ENCODE results near the gene NUP205. TPM values are rescaled to one million over a fixed set of nuclear protein-coding genes. Genes with fewer than 3 reads are reported as not detected.

Gene NUP205
- total RNA-seq, 1 donor from 2014 or later = 66.1 TPM

DNA sequence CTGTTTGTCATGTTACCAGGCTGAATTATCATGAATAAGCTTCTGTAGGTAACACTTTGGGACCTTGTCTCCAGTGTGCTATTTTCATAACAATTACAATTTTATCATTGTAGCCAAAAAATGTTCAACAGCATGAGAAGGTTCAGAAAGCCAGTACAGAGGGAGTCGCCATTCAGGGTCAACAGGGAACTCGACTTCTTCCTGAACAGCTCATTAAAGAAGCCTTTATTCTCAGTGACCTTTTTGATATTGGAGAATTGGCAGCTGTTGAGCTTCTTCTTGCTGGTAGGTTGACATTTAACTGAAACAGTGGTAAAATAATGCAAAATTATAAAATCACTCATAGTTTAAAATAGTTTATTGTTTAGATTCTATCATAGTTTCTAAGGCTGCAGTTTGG, 15.8 kb downstream of the NUP205 start:
- DNase-seq (ENCODE audit: low spot score) = no peak
- H3K36me3 Mint-ChIP-seq (ENCODE audit: low read depth, unreplicated experiment) = peaks cover 12% of the 10 kb centered on the region
- H3K27me3 Mint-ChIP-seq (ENCODE audit: unreplicated experiment) = no peaks in the 10 kb centered on the region
- H3K27ac Mint-ChIP-seq (ENCODE audit: unreplicated experiment) = no peak overlapping the region
- no peaks in the 10 kb centered on the region for H3K4me1 Mint-ChIP-seq (ENCODE audit: unreplicated experiment)
- TF ChIP-seq, protein P1, sequence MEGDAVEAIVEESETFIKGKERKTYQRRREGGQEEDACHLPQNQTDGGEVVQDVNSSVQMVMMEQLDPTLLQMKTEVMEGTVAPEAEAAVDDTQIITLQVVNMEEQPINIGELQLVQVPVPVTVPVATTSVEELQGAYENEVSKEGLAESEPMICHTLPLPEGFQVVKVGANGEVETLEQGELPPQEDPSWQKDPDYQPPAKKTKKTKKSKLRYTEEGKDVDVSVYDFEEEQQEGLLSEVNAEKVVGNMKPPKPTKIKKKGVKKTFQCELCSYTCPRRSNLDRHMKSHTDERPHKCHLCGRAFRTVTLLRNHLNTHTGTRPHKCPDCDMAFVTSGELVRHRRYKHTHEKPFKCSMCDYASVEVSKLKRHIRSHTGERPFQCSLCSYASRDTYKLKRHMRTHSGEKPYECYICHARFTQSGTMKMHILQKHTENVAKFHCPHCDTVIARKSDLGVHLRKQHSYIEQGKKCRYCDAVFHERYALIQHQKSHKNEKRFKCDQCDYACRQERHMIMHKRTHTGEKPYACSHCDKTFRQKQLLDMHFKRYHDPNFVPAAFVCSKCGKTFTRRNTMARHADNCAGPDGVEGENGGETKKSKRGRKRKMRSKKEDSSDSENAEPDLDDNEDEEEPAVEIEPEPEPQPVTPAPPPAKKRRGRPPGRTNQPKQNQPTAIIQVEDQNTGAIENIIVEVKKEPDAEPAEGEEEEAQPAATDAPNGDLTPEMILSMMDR (IDR thresholded peaks at IDR 0.05; ENCODE audit: unreplicated experiment) = no peak
- no peaks in the 10 kb centered on the region for H3K9me3 Mint-ChIP-seq (ENCODE audit: unreplicated experiment)
- no peak overlapping the region for H3K4me3 Mint-ChIP-seq (ENCODE audit: unreplicated experiment)

DNA sequence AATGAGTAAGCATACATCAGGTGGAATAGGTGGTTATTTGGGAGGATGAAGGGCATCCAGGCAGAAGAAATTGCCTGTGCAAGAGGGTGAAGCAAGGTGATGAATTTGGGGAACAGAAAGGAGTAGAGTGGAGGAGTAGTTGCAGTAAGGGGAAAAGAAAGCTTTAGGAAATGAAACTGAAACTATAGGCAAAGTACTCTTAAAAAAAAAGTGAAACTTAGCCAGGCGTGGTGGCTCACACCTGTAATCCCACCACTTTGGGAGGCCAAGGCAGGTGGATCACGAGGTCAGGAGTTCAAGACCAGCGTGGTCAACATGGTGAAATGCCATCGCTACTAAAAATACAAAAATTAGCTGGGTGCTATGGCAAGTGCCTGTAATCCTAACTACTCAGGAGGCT, 17.6 kb downstream of the NUP205 start:
- H3K4me1 Mint-ChIP-seq (ENCODE audit: unreplicated experiment) = no peaks in the 10 kb centered on the region
- no peak overlapping the region for H3K27ac Mint-ChIP-seq (ENCODE audit: unreplicated experiment)
- DNase-seq (ENCODE audit: low spot score) = no peak
- H3K36me3 Mint-ChIP-seq (ENCODE audit: low read depth, unreplicated experiment) = peaks cover 15% of the 10 kb centered on the region
- TF ChIP-seq, protein P1 (IDR thresholded peaks at IDR 0.05; ENCODE audit: unreplicated experiment) = no peak
- no peak overlapping the region for H3K4me3 Mint-ChIP-seq (ENCODE audit: unreplicated experiment)
- no peaks in the 10 kb centered on the region for H3K27me3 Mint-ChIP-seq (ENCODE audit: unreplicated experiment)
- H3K9me3 Mint-ChIP-seq (ENCODE audit: unreplicated experiment) = no peaks in the 10 kb centered on the region

DNA sequence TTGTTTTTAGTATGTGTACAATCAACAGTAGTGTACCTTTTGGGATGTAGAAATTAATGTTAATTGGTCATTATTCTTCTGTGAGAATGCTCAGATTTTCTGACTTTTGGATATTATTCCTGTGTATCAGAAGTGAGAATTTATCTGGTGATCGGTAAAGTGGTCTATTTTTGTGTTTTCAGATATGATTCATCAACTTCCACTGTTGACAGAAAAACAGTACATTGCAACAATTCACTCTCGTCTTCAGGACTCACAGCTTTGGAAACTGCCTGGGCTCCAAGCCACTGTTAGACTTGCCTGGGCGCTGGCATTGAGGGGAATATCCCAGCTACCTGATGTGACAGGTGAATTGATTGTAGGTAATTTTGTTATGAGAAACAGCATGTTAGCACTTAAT, 20.9 kb downstream of the NUP205 start:
- H3K27ac Mint-ChIP-seq (ENCODE audit: unreplicated experiment) = no peak overlapping the region
- H3K9me3 Mint-ChIP-seq (ENCODE audit: unreplicated experiment) = no peaks in the 10 kb centered on the region
- H3K27me3 Mint-ChIP-seq (ENCODE audit: unreplicated experiment) = no peaks in the 10 kb centered on the region
- DNase-seq (ENCODE audit: low spot score) = no peak
- H3K4me1 Mint-ChIP-seq (ENCODE audit: unreplicated experiment) = no peaks in the 10 kb centered on the region
- TF ChIP-seq, protein P1 (IDR thresholded peaks at IDR 0.05; ENCODE audit: unreplicated experiment) = no peak
- H3K4me3 Mint-ChIP-seq (ENCODE audit: unreplicated experiment) = no peak overlapping the region
- peaks cover 15% of the 10 kb centered on the region for H3K36me3 Mint-ChIP-seq (ENCODE audit: low read depth, unreplicated experiment)

DNA sequence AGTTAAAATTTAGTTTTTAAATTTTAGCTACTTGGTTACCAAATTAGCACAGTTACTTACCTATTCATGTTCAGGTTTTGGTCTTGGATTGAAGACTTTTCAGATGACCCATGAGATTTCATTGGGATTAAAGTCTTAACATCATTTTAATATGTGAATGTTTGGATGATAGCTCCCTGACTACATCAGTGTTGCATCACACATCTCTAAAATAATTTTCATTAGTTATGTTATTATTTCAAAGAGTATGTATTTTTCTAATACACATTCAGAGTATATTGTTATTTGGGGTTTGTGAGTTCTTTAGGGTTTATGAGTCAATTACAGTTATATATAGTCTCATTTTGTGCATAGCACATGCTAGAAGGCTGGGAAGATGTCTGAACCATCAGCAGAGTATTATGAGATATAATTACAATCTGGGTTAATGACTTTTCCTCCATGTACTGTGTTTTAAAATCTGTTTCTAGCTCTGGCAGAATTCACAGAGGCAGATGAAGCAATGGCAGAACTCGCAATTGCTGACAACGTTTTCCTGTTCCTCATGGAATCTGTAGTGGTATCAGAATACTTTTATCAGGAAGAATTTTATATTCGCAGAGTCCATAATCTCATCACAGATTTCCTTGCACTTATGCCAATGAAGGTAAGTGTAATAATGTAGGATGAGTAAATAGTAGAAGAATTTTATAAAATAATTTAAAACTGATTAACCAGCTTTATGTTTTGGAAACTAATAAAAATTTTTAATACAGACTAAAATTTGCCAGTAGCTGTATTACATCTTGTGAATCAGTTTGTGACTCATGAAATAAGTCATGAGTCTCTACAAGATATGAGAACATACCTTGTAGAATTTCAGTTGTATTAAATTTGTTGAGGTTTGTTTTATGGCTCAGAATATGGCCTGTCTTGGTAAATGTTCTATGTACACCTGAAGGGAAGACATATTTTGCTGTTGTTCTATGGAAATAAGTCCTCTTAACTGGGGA, 26.9 kb downstream of the NUP205 start:
- H3K36me3 Mint-ChIP-seq (ENCODE audit: low read depth, unreplicated experiment) = peaks cover 4% of the 10 kb centered on the region
- H3K27me3 Mint-ChIP-seq (ENCODE audit: unreplicated experiment) = no peaks in the 10 kb centered on the region
- no peaks in the 10 kb centered on the region for H3K9me3 Mint-ChIP-seq (ENCODE audit: unreplicated experiment)

More for the DNA sequence above, 26.9 kb downstream of the NUP205 start:
- Mint-ChIP-seq H3K4me1 (ENCODE audit: unreplicated experiment) (no peaks in the 10 kb centered on the region), H3K4me3 (ENCODE audit: unreplicated experiment) (no peak overlapping the region), H3K27ac (ENCODE audit: unreplicated experiment) (no peak overlapping the region)
- DNase-seq (ENCODE audit: low spot score) = no peak
- TF ChIP-seq, protein P1 (IDR thresholded peaks at IDR 0.05; ENCODE audit: unreplicated experiment) = no peak

Measured in endothelial cell (in vitro differentiated cells).